ENCODE data around the gene SPATA13. TPM values are rescaled to one million over a fixed set of nuclear protein-coding genes. Genes with fewer than 3 reads are reported as not detected.

SPATA13 gene
- total RNA-seq, 1 donor from 2014 or later, result 12.1 TPM

DNA sequence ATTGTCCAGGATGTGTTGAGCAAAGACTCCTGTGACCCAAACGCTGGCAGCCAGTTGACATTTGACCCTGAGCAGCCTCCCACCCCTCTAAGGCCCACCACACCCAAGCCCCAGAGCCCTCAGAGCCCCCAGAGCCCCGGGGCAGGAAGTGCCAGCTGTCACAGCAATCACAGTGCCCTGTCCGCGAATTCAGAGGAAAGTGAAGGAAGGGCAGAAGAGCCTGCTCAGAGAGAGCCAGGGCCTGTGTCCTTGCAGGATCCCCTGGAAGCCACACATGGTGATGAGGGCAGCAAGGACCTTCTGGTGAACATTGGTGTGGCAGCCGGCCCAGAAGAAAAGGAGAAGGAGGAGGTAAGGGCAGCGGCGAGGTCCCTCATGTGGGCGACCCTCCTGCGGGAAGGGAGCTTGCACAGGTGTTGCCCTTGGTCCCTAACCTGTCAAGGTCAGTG lies 63.7 kb downstream of the SPATA13 start:
- no peak overlapping the region for H3K4me3 ChIP-seq (ENCODE audit: low read depth, low read length)
- DNase-seq (ENCODE audit: low read depth), result no peak
- TF ChIP-seq, protein P1, sequence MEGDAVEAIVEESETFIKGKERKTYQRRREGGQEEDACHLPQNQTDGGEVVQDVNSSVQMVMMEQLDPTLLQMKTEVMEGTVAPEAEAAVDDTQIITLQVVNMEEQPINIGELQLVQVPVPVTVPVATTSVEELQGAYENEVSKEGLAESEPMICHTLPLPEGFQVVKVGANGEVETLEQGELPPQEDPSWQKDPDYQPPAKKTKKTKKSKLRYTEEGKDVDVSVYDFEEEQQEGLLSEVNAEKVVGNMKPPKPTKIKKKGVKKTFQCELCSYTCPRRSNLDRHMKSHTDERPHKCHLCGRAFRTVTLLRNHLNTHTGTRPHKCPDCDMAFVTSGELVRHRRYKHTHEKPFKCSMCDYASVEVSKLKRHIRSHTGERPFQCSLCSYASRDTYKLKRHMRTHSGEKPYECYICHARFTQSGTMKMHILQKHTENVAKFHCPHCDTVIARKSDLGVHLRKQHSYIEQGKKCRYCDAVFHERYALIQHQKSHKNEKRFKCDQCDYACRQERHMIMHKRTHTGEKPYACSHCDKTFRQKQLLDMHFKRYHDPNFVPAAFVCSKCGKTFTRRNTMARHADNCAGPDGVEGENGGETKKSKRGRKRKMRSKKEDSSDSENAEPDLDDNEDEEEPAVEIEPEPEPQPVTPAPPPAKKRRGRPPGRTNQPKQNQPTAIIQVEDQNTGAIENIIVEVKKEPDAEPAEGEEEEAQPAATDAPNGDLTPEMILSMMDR (conservative IDR thresholded peaks at IDR 0.05; ENCODE audit: low read depth, low read length), result no peak

DNA sequence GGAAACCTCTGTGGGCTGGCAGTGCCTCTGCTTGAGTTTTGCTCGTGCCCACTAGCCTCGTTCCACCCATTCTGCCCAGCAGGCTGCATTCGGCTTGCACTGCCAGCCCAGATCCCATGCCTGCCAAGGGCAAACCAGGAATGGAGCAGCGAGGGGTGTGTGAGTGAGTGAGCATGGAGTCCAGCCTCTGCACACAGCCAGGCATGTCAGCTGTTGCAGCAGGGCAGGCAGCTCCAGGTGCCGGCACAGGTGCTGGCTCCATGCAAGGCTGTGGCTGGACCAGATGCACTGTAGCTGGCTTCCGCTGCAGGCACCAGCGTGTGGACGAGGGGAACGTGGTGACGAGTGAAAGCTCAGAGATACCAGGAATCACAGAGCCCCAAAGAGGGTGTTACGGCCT lies 64.5 kb downstream of the SPATA13 start:
- no peak overlapping the region for H3K4me3 ChIP-seq (ENCODE audit: low read depth, low read length)
- TF ChIP-seq, protein P1 (conservative IDR thresholded peaks at IDR 0.05; ENCODE audit: low read depth, low read length), result no peak
- DNase-seq (ENCODE audit: low read depth), result no peak

DNA sequence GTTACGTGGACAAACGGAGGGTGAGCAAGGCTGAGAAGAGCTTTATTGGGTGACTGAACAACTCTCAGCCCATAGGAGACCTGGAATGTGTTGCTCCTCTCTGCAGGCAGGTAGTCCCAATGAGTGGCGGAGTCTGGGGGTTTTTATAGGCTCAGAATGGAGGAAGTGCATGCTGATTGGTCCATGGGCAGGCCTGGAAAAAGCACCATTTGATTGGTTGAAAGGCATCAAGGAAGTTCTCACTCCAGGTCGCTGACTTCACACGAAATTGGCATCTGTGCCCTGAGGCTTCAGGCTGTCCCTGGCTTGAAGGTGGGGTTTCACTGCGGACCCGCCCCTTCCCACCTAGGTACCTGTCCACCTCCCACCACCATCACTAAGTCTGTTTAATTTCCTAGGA lies 65.4 kb downstream of the SPATA13 start:
- no peak for DNase-seq (ENCODE audit: low read depth)
- no peak overlapping the region for H3K4me3 ChIP-seq (ENCODE audit: low read depth, low read length)
- TF ChIP-seq, protein P1 (conservative IDR thresholded peaks at IDR 0.05; ENCODE audit: low read depth, low read length), result no peak

DNA sequence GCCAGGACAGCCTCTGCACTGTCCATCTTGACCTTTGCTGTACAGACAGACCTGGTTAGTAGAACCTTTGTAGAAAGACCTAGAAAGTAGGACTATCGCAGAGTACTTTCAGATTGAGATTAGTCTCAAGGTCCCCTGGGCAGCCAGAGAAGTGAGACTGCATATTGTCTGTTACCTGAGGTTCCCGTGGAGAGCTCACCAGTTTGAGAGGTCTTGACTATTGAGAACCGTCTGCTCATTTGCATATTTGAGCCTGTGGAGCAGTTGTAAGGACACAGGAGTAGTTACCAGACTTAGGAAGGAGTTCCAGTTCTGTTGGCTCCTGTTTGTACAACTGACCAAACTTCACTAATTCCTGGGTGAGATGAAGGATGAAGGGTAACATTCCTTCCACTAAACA lies 66.2 kb downstream of the SPATA13 start:
- TF ChIP-seq, protein P1 (conservative IDR thresholded peaks at IDR 0.05; ENCODE audit: low read depth, low read length), result no peak
- no peak for DNase-seq (ENCODE audit: low read depth)
- no peak overlapping the region for H3K4me3 ChIP-seq (ENCODE audit: low read depth, low read length)

DNA sequence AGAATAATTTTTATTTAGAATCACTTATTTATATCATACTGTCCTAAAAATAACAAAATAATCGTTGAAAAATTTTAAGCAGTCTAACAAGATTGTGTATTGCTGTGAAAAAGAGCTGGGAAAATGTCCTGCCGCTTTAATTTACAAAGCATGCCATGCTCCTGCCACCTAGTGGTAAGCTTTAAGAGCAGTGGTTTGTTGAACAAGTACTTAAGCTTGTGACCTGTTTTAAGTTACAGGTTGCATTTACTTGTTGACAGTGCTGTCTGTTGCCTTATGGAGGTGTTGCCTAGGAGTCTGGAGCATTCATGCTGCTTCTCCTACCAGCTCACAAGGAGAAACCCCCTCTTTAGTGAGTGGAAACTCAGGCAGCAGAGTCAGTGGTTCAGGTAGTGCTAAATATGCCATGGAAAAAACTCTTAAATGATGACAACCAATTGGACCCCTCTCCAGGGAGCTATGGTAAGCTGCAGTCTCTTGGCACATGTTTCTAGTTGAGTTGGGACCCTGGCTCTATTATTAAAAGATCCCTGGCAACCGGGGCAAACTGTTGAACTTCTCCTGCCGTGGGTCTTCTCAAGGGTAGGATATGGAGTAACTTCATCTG lies 68.4 kb downstream of the SPATA13 start:
- no peak for DNase-seq (ENCODE audit: low read depth)
- H3K4me3 ChIP-seq (ENCODE audit: low read depth, low read length), result no peak overlapping the region
- TF ChIP-seq, protein P1 (conservative IDR thresholded peaks at IDR 0.05; ENCODE audit: low read depth, low read length), result peak; percentile 97

DNA sequence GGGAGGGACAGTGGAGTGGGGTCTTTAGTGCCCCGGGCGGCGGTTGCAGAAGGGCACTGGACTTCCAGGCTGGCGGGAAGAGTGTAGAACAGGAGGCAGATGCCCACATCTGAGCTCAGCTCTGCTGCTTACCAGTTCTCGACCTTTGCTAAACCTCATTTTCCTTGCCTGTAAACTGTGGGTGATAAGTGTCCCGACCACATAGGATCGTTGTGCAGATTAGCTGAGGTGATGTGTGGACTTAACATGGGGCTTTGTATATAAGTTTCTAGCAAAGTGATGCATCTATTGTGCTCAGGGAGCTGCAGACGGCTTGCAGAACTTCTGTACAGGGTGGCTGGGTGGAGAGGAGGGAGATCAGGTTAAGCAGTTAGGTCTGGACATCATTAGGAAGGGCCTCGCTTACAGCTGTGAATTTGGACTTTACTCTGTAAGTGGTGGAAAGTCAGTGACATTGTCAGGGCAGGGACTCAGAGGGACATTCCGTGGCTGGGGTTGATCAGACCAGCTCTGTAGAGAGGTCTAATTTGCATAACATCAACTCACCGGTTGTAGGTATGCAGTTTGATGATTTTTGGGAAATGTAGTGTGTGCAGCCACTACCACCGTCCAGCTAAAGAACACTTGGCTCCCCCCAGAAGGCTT lies 70.0 kb downstream of the SPATA13 start:
- TF ChIP-seq, protein P1 (conservative IDR thresholded peaks at IDR 0.05; ENCODE audit: low read depth, low read length), result no peak
- DNase-seq (ENCODE audit: low read depth), result no peak
- no peak overlapping the region for H3K4me3 ChIP-seq (ENCODE audit: low read depth, low read length)

DNA sequence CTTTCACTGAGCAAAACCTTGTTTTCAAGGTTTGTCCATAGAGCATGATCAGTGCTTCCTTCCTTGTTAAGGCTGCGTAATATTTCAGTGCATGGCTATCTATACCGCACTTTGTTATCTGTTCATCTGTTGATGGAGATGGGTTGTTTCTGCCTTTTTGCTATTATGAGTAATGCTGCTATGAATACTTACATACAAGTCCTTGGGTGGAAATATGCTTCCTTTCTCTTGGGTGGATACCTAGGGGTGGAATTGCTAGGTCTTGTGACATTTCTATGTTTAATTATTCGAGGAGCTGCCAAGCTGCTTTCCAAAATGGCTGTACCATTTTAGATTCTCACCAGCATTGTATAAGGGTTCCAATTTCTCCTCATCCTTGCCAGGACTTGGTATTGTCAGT lies 70.9 kb downstream of the SPATA13 start:
- TF ChIP-seq, protein P1 (conservative IDR thresholded peaks at IDR 0.05; ENCODE audit: low read depth, low read length), result no peak
- no peak overlapping the region for H3K4me3 ChIP-seq (ENCODE audit: low read depth, low read length)
- DNase-seq (ENCODE audit: low read depth), result no peak

All from epithelial cell of proximal tubule (primary cell).